22Rv1 (cell line): Measurements from ENCODE around the gene MAP1LC3B2.

ENCODE experiments used
- ZFX ChIP-seq: fragments of 450-650 bp; IDR thresholded peaks from 2 replicates; pipeline ENCODE4 v1.6.1; 2017; ENCODE audit warnings: antibody characterized with exemption, borderline replicate concordance
- TF ChIP-seq, protein P1 (sequence below): fragments of 450-650 bp; IDR thresholded peaks from 2 replicates; pipeline ENCODE4 v1.5.1; 2017; ENCODE audit warnings: mild to moderate bottlenecking

- TF ChIP-seq, protein P1, sequence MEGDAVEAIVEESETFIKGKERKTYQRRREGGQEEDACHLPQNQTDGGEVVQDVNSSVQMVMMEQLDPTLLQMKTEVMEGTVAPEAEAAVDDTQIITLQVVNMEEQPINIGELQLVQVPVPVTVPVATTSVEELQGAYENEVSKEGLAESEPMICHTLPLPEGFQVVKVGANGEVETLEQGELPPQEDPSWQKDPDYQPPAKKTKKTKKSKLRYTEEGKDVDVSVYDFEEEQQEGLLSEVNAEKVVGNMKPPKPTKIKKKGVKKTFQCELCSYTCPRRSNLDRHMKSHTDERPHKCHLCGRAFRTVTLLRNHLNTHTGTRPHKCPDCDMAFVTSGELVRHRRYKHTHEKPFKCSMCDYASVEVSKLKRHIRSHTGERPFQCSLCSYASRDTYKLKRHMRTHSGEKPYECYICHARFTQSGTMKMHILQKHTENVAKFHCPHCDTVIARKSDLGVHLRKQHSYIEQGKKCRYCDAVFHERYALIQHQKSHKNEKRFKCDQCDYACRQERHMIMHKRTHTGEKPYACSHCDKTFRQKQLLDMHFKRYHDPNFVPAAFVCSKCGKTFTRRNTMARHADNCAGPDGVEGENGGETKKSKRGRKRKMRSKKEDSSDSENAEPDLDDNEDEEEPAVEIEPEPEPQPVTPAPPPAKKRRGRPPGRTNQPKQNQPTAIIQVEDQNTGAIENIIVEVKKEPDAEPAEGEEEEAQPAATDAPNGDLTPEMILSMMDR, result peak; percentile 77
- TF ChIP-seq ZFX, result no peak
Observed at GRCh38 chr12:116599285-116600136, 40.3 kb downstream of the MAP1LC3B2 start.
